Stimulated activated CD8-positive, alpha-beta memory T cell treated with anti-CD3 and anti-CD28 coated beads, Interleukin-15, amount 100 ng/mL, for 24 hours (primary cell): ENCODE measurements around the gene RNF19B.

Experiments used
- DNase-seq: peaks from one replicate; pipeline ENCODE4 v3.0.0-alpha.2; 2020; ENCODE audit warnings: low read depth

The RNF19B gene

GRCh38 chr1:32900956-32901822 lies 63.4 kb downstream of the RNF19B start, which contains the start of gene TMEM54:
Gene TMEM54, minus strand, starts transcription at chr1:32901389. Its CDS starts 151 bp downstream, at chr1:32901238.
- no peak for DNase-seq

- DNase-seq: no peak
Measured at GRCh38 chr1:32900371-32900955, 64.1 kb downstream of the RNF19B start.

GRCh38 chr1:32899586-32900296 lies 64.9 kb downstream of the RNF19B start:
- no peak for DNase-seq

- DNase-seq: no peak
Measured at GRCh38 chr1:32898958-32899357, 65.7 kb downstream of the RNF19B start.

- no peak for DNase-seq
Measured at GRCh38 chr1:32898056-32898455, 66.6 kb downstream of the RNF19B start.

- no peak for DNase-seq
Measured at GRCh38 chr1:32897082-32898049, 67.2 kb downstream of the RNF19B start.

GRCh38 chr1:32896451-32896850 lies 68.2 kb downstream of the RNF19B start:
- DNase-seq: no peak

- no peak for DNase-seq
Measured at GRCh38 chr1:32895325-32896215, 69.0 kb downstream of the RNF19B start.

GRCh38 chr1:32894681-32895080 lies 69.9 kb downstream of the RNF19B start:
- DNase-seq: no peak

GRCh38 chr1:32894019-32894600 lies 70.5 kb downstream of the RNF19B start:
- DNase-seq: no peak

GRCh38 chr1:32893198-32894018 lies 71.2 kb downstream of the RNF19B start:
- DNase-seq: no peak

- no peak for DNase-seq
Measured at GRCh38 chr1:32892368-32893197, 72.0 kb downstream of the RNF19B start.

- no peak for DNase-seq
Measured at GRCh38 chr1:32891630-32892029, 73.0 kb downstream of the RNF19B start.

- no peak for DNase-seq
Measured at GRCh38 chr1:32891241-32891570, 73.4 kb downstream of the RNF19B start.

GRCh38 chr1:32890516-32891240 lies 73.9 kb downstream of the RNF19B start:
- DNase-seq: no peak

GRCh38 chr1:32889731-32890278 lies 74.8 kb downstream of the RNF19B start:
- DNase-seq: no peak

GRCh38 chr1:32888677-32889420 lies 75.8 kb downstream of the RNF19B start:
- no peak for DNase-seq
